GM18511 (cell line): ENCODE data around the gene VWA5A.
"Not testable (repeated sequence)": the region's sequence is repeated elsewhere in the genome, so short reads cannot be mapped to it uniquely, and the experiment has no call there.

Experiments used
- ATAC-seq: cut with Tn5 transposase; IDR thresholded peaks from one replicate; pipeline ENCODE4 v1.9.1; 2021; ENCODE audit warnings: mild to moderate bottlenecking, moderate library complexity; ENCODE audit not compliant: unreplicated experiment

VWA5A gene

GRCh38 chr11:124153821-124154220 lies 38.6 kb downstream of the VWA5A start:
- no peak for ATAC-seq

- ATAC-seq: no peak
These were observed 44.2 kb downstream of the VWA5A start for GRCh38 chr11:124159481-124159880.

GRCh38 chr11:124160986-124161385 lies 45.7 kb downstream of the VWA5A start:
- no peak for ATAC-seq

- no peak for ATAC-seq
These were observed 52.6 kb downstream of the VWA5A start for GRCh38 chr11:124167826-124168231.

GRCh38 chr11:124168796-124169195 lies 53.5 kb downstream of the VWA5A start:
- ATAC-seq: no peak

GRCh38 chr11:124170315-124170714 lies 55.1 kb downstream of the VWA5A start:
- ATAC-seq: not testable (repeated sequence)

GRCh38 chr11:124170801-124171586 lies 55.7 kb downstream of the VWA5A start:
- no peak for ATAC-seq

- no peak for ATAC-seq
These were observed 56.9 kb downstream of the VWA5A start for GRCh38 chr11:124172101-124172500.

- no peak for ATAC-seq
These were observed 57.3 kb downstream of the VWA5A start for GRCh38 chr11:124172599-124172998.

- no peak for ATAC-seq
These were observed 58.8 kb downstream of the VWA5A start for GRCh38 chr11:124174001-124174583.

- no peak for ATAC-seq
These were observed 61.9 kb downstream of the VWA5A start for GRCh38 chr11:124176925-124177715.

GRCh38 chr11:124179310-124179709 lies 64.1 kb downstream of the VWA5A start:
- no peak for ATAC-seq

GRCh38 chr11:124183068-124183467 lies 67.8 kb downstream of the VWA5A start, which contains the start of gene OR10D3:
OR10D3 (plus strand) TSS chr11:124183345; CDS start chr11:124185270, 1,925 bp downstream.
- ATAC-seq: no peak

GRCh38 chr11:124190298-124191139 lies 75.3 kb downstream of the VWA5A start:
- ATAC-seq: no peak

GRCh38 chr11:124193221-124194010 lies 78.2 kb downstream of the VWA5A start:
- peak; percentile 70 for ATAC-seq

- ATAC-seq: peak; percentile 3
These were observed 79.3 kb downstream of the VWA5A start for GRCh38 chr11:124194293-124195188.

- ATAC-seq: peak; percentile 82
These were observed 80.0 kb downstream of the VWA5A start for GRCh38 chr11:124195189-124195734.
